ENCODE results near the gene SYNGR3. TPM values are rescaled to one million over a fixed set of nuclear protein-coding genes. Genes with fewer than 3 reads are reported as not detected.

SYNGR3 gene
- total and polyA plus RNA-seq, 11 donors = 0.19 to 2.7 (median 0.86) TPM

DNA sequence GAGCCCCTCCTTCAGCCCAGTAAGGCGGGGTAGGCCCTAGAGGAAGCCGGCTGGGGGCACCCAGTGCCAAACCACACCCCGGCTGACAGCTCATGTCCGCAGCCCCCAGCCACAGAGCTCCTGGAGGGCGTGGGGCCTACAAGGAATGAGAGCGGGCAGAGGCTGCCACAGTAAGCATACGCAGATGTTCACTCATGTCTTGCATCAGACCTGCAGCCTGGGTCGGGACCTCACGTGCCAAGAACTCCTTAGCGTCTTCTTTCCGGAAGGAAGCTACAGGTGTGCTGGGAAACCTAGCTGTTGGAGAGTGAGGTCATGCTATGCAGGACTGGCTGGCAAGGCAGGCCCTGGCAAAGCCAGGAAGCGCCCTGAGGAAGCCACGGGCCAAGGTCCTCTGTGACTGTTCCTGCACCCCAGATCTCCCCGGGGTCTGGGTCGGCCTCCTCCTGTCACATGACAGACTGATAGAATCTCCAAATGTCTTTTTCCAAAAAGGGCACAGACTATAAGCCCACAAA lies 18.3 kb downstream of the SYNGR3 start:
- Histone ChIP-seq H3K4me1 (peaks cover 20 to 72% (median 52%) of the 10 kb centered on the region in 12 donors), H3K4me3 (peak overlapping the region in 9 of 12 donors; percentile 69 to 100 (median 97)), H3K27ac (peak overlapping the region in 3 of 12 donors; percentile 88 to 89 (median 88)), H3K27me3 (no peaks in the 10 kb centered on the region), H3K36me3 (peaks cover 0 to 5% (median 2%) of the 10 kb centered on the region in 9 donors), H3K9me3 (no peaks in the 10 kb centered on the region)
- no peak for ATAC-seq
- 48 to 59% (median 53%) methylated on average over 10 to 15 of the region's 15 CpGs for WGBS, 4 donors
- TF ChIP-seq, protein P1, sequence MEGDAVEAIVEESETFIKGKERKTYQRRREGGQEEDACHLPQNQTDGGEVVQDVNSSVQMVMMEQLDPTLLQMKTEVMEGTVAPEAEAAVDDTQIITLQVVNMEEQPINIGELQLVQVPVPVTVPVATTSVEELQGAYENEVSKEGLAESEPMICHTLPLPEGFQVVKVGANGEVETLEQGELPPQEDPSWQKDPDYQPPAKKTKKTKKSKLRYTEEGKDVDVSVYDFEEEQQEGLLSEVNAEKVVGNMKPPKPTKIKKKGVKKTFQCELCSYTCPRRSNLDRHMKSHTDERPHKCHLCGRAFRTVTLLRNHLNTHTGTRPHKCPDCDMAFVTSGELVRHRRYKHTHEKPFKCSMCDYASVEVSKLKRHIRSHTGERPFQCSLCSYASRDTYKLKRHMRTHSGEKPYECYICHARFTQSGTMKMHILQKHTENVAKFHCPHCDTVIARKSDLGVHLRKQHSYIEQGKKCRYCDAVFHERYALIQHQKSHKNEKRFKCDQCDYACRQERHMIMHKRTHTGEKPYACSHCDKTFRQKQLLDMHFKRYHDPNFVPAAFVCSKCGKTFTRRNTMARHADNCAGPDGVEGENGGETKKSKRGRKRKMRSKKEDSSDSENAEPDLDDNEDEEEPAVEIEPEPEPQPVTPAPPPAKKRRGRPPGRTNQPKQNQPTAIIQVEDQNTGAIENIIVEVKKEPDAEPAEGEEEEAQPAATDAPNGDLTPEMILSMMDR (IDR thresholded peaks at IDR 0.05) = no peak
- TF ChIP-seq POLR2A (IDR thresholded peaks at IDR 0.05) = no peak
- DNase-seq = peak in 2 of 5 donors; percentile 24 to 39
- intact Hi-C loops (cut with DNase I) = loop anchor here in 2 of 10 donors (2.0 to 10.0 kb wide), 3 partner anchors 23 to 497 kb away; partner anchors contain the start of genes GFER (in 1 of the 2) and TRAF7 (in 1 of the 2)

DNA sequence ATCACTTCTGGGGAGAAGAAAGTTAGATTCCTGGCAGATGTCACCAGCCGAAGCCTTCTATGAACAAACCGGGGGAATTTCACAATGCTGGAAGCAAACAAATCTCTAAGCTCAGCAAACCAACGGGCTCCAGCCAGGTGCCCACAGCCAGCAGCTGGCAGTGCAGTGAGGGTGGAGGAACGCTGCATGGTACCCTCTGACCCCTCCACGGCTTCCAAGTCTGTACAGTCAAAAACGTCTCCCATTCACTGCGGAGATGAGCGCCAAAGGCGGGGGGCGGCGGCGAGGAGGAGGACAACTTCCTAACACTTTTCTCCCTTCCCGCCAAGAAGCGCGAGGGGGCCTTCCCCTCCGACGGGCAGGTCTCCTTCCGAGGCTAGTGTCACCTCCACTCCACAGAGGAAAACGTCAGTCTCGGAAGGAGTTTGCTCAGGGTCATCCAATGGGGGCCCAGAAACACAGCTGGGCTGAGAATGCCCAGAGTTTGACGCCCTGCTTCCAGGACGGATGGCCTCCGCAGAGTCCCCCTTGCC lies 18.9 kb downstream of the SYNGR3 start:
- H3K27me3 ChIP-seq = no peaks in the 10 kb centered on the region
- H3K36me3 ChIP-seq = no peaks in the 10 kb centered on the region
- peak overlapping the region; percentile 69 to 100 (median 94) for H3K4me3 ChIP-seq
- H3K4me1 ChIP-seq = peaks cover 20 to 66% (median 48%) of the 10 kb centered on the region in 12 donors
- DNase-seq (peak in 2 of 5 donors; percentile 23 to 32), ATAC-seq (no peak)
- TF ChIP-seq, protein P1 (IDR thresholded peaks at IDR 0.05) = no peak
- no peak for TF ChIP-seq POLR2A (IDR thresholded peaks at IDR 0.05)
- peak overlapping the region; percentile 58 to 94 (median 88) for H3K27ac ChIP-seq
- H3K9me3 ChIP-seq = no peaks in the 10 kb centered on the region
- whole genome bisulfite sequencing, 4 donors = 7 to 17% (median 7%) methylated on average over 16 to 23 of the region's 23 CpGs
- intact Hi-C loops (cut with DNase I) = loop anchor here in 2 of 10 donors (2.0 to 10.0 kb wide), 3 partner anchors 24 to 496 kb away; partner anchors contain the start of genes GFER (in 1 of the 2) and TRAF7 (in 1 of the 2)

DNA sequence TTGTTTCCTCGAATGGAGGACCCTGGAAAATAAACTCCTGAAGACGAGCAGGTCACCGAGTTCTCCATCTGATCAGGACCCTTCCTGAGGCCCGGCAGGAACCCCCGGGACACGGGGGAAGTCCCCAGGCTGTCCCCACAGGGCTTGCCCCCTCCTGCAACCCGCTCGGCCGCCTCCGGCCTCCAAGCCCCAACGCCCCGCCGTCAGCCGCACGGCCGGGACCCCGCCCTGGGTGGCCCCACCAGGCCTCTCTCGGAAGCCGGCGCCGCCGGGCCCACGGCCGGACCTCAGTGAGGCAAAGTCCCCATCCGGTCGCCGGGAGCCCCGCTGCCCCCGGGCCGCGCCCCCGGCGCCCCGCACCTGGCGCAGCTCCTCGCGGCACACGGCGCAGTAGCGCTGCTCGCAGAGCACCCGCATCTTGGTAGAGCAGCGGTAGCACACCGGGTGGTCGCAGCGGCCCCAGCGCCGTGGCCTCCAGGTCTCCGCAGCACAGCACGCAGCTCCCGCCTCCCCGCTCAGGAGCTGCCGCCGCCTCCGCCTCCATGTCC lies 19.5 kb downstream of the SYNGR3 start:
- DNase-seq (peak in 2 of 5 donors; percentile 33 to 34), ATAC-seq (peak in 2 of 4 donors; percentile 2 to 15)
- peak overlapping the region; percentile 58 to 94 (median 88) for H3K27ac ChIP-seq
- no peaks in the 10 kb centered on the region for H3K9me3 ChIP-seq
- H3K36me3 ChIP-seq = no peaks in the 10 kb centered on the region
- intact Hi-C loops (cut with DNase I) = loop anchor here in 2 of 10 donors (2.0 to 10.0 kb wide), 3 partner anchors 24 to 496 kb away; partner anchors contain the start of genes GFER (in 1 of the 2) and TRAF7 (in 1 of the 2)
- peak overlapping the region; percentile 69 to 100 (median 94) for H3K4me3 ChIP-seq
- H3K27me3 ChIP-seq = no peaks in the 10 kb centered on the region
- H3K4me1 ChIP-seq = peaks cover 20 to 60% (median 43%) of the 10 kb centered on the region in 12 donors
- 0 to 1% (median 0%) methylated on average over 1 to 55 of the region's 55 CpGs for WGBS, 4 donors
- TF ChIP-seq POLR2A (IDR thresholded peaks at IDR 0.05) = no peak
- TF ChIP-seq, protein P1 (IDR thresholded peaks at IDR 0.05) = no peak
